ENCODE data around the gene REL.

- TF ChIP-seq, protein P1, sequence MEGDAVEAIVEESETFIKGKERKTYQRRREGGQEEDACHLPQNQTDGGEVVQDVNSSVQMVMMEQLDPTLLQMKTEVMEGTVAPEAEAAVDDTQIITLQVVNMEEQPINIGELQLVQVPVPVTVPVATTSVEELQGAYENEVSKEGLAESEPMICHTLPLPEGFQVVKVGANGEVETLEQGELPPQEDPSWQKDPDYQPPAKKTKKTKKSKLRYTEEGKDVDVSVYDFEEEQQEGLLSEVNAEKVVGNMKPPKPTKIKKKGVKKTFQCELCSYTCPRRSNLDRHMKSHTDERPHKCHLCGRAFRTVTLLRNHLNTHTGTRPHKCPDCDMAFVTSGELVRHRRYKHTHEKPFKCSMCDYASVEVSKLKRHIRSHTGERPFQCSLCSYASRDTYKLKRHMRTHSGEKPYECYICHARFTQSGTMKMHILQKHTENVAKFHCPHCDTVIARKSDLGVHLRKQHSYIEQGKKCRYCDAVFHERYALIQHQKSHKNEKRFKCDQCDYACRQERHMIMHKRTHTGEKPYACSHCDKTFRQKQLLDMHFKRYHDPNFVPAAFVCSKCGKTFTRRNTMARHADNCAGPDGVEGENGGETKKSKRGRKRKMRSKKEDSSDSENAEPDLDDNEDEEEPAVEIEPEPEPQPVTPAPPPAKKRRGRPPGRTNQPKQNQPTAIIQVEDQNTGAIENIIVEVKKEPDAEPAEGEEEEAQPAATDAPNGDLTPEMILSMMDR (tag by site-specific recombination; IDR thresholded peaks at IDR 0.05), result no peak
- TF ChIP-seq, protein P2, sequence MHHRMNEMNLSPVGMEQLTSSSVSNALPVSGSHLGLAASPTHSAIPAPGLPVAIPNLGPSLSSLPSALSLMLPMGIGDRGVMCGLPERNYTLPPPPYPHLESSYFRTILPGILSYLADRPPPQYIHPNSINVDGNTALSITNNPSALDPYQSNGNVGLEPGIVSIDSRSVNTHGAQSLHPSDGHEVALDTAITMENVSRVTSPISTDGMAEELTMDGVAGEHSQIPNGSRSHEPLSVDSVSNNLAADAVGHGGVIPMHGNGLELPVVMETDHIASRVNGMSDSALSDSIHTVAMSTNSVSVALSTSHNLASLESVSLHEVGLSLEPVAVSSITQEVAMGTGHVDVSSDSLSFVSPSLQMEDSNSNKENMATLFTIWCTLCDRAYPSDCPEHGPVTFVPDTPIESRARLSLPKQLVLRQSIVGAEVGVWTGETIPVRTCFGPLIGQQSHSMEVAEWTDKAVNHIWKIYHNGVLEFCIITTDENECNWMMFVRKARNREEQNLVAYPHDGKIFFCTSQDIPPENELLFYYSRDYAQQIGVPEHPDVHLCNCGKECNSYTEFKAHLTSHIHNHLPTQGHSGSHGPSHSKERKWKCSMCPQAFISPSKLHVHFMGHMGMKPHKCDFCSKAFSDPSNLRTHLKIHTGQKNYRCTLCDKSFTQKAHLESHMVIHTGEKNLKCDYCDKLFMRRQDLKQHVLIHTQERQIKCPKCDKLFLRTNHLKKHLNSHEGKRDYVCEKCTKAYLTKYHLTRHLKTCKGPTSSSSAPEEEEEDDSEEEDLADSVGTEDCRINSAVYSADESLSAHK (tag by site-specific recombination; IDR thresholded peaks at IDR 0.05), result no peak
- no peak for TF ChIP-seq ZBTB49 (tag by site-specific recombination; IDR thresholded peaks at IDR 0.05; ENCODE audit: low read depth)
- TF ChIP-seq ZBTB20 (tag by site-specific recombination; IDR thresholded peaks at IDR 0.05), result no peak
- no peak for TF ChIP-seq ZNF274 (IDR thresholded peaks at IDR 0.05; ENCODE audit: low read length)
- TF ChIP-seq ZNF274 (tag by site-specific recombination; IDR thresholded peaks at IDR 0.05; ENCODE audit: borderline replicate concordance), result no peak
- TF ChIP-seq ZSCAN16 (tag by site-specific recombination; IDR thresholded peaks at IDR 0.05), result no peak
- TF ChIP-seq ZNF626 (tag by site-specific recombination; IDR thresholded peaks at IDR 0.05), result no peak
These were observed 52.9 kb downstream of the REL start for GRCh38 chr2:60934165-60934722.

Data from HEK293 (cell line).